Brain pericyte (primary cell): ENCODE data around the gene AFAP1.

Source experiments
- DNase-seq: peaks from one replicate; pipeline ENCODE4 v3.0.0-alpha.2; 2012; ENCODE audit warnings: low read depth, low spot score

The AFAP1 gene

DNA sequence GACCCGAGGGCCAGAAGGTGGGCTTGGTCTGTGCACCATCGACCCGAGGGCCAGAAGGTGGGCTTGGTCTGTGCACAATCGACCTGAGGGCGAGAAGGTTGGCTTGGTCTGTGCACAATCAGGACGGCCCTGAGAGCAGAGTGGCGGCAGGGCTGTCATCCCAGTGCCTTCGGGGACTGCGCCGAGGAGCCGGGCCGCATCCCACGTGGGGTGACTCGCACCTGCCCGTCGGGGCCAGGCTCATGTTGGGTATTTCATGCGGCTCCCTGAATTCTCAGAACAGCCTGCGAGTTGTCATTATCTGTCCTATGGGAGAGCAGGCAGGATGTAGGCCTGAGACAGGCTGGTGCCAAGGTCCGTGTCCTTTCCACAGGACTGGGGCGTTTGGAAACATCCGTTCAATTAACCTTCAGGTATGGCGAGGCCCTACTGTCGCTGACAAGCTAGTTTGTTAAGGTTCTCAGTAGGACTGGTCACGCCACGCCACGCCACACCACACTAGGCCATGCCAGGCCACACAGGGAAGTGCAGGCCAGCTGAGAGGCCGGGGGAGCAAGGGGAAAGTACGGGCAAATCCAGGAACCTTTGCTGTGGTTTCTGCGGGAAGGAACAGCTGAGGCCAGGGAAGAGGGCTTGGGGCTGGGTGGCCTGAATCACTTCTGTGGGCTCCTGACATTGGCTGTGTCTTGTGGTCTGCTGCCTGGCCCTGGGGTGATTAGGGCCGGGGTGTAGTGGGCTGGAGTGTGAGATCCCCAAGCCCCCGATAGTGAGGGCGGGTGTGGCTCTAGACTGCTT lies 182.9 kb downstream of the AFAP1 start:
- no peak for DNase-seq

DNA sequence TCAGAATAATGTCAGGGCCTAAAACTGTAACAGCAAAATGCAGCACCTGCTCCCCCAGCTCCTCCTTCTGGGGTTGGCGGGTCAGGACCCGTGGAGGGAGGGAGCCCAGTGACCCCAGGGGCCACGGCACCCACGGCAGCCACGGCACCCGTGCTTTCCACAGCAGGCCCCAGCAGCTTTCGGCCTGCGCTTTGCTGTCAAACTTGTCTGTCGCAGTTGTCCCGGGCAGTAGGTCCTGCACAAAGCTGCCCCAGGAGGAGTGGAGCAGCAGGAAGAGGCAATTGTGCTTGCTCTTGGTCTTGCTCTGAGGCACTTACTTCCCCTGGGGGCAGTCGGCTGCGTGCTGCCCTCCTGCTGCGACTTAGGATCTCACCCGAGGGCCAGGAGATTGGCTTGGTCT lies 183.6 kb downstream of the AFAP1 start:
- no peak for DNase-seq

DNA sequence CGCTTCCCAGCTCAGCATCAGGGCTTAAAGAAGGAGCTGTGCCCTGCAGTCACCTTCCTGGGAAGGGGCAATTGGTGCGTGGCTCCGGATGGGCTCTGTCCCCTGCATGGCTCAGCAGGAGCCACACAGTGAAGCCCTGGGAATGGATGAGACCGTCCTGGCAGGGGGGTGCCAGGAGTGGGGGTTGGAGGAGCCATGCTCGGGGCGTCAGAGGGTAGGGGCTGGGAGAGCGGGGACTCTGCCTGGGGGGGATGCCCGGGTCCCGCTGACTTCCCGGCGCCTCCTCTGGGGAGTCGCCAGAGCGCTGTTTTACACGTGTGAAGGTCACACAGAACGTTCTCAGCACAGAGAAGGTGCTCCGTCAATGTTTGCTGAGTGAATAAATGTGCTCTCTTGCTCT lies 184.1 kb downstream of the AFAP1 start:
- no peak for DNase-seq

DNA sequence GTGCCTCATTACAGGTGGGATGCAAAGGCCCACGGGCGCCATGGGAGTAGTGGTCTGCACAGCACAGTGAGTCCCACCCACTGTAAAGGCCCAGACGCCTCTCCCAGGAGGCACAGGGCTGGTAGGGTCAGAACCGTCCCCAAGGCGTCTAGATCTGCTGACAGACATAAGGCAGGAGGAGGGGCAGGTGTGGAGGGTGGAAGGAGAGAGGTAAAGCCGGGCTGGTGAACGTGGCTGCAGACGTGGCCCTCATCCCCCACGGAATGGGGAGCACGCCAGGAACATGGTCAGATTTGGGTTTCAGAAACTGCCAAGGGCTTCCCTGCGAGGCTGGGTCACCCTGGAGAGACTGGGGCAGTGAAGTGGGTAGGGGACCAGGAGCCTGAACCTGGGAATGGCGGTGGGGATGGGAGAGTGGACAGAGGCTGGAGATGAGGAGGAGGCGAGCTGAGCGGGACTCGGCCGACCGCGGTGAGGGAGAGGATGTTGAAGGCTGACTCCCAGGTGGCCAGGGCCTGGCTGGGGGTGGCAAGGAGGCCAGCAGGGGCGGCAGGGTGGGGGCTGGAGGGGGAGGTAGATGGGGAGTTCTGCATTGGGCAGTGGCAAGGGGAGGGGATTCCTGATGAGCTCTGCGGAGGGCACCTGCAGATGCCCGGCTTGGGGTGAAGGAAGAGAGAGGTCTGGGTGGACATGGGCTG lies 184.9 kb downstream of the AFAP1 start:
- no peak for DNase-seq

DNA sequence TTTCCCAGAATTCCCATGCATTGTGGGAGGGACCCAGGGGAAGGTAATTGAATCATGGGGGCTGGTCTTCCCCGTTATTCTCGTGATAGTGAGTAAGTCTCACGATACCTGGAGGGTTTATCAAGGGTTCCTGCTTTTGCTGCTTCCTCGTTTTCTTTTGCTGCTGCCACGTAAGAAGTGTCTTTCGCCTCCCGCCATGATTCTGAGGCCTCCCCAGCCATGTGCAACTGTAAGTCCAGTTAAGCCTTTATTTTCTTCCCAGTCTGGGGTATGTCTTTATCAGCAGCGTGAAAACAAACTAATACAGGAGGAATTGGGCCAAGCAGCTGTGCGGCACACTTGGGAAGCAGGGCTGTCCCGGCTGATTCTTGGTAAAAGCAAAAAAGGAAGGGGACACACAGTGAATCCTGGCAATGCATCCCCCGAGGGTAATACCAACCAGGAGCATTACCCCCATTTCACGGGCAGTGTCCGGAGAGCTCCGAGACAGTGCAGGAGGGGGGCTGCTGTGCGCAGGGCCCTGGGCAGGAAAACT lies 185.7 kb downstream of the AFAP1 start:
- no peak for DNase-seq

DNA sequence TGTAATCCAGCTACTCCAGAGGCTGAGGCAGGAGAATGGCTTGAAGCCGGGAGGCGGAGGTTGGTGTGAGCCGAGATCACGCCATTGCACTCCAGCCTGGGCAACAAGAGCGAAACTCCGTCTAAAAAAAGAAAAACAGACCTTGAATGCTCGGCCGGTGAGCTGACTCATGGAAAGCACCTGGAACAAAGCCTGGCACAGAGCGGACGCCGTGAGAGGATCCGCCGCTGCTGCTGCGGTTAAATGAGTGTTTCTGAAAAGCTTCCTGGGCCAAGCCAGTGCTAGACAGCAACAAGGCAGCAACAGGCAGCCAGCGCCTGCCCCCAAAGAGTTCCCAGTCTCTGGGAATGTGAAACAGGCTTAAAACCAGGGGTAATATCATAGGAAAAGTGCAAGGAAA lies 186.4 kb downstream of the AFAP1 start:
- DNase-seq = no peak

DNA sequence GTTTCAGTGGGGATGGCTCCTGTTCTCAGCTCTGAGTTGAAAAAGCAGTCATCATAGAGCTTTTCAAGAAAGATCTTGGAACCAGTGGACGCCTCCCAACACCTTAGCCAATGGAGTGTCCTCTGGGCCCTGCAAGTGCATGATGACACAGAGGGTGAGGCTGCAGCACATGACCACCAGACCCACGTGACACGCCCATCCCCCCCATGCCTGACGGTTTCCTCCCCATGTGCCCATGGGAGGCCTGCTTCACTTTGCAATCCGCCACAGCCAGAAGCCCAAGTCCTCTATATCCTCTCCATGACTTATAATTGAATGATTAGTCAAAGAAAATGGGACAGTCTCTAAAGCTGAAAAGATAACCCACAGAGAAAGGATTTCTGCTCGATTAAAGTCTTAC lies 187.0 kb downstream of the AFAP1 start:
- no peak for DNase-seq

DNA sequence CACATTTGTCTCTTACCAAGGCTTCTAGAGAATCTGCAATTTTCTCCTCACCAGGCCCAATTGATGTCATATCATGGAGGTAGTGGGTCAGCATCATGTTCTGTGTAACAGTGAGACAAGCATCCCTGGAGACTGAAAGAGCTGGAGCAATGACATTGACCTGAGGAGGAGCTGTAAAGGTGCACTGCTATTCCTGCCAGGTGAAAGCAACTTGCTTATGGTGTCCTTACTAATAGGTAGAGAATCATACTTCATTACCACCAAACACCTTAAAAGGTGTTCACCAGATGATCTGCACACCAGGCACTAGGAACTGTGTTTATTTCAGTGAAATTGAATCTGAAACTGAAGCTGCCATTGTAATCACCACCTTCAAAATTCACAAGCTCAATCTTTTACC lies 188.7 kb downstream of the AFAP1 start:
- no peak for DNase-seq

DNA sequence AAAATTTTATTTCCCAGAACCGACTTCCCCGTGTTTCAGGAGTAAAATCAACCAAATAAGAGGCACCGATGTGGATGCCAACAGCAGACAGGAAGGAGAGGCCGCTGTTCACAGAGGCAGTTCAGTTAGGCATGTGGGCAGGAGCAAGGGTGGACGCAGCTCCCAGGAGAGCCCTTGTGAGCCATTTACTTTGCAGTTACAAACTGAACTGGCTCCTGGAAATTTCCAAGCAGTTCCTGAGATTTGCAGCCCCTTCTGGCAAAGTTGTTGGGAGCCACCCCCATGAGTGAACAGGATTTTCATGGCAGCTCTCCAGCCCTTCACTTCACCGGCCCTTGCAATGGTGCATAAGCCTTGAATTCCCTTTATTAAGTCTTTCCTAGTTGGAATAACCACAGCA lies 189.1 kb downstream of the AFAP1 start:
- no peak for DNase-seq

DNA sequence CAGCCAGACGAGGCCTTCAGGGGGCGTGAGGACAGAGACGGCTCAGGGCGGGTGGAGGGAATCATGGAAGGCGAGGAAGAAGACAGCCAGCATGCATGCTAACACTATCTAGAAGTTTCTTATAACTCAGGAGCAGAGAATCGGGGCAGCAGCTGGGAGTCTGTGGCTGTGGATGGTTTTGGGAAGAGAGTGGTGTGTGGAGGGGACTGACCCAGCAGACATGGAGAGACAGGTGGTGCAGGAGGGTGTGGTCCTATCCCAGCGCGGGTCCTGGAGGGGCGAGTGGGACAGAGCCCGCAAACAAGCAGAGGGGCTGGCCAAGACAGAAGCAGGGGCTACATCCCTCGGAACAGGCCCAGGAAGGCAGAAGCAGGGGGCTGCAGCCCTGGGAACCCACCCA lies 192.1 kb downstream of the AFAP1 start:
- no peak for DNase-seq

DNA sequence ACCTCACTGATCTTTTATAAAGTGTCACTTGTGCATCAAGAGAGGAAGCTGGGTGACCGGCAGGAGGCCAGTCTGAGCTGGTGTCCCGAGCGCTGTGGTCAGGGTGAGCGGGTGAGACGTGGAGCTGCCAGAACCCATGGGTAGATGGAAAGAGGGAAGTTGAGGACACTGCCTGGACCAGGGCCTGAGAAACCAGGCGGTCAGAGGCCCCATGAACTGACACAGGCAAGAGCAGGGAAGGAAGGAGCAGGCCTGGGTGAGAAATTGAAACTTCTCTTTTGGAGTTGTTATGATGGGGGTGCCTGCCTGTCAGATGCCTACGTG lies 192.6 kb downstream of the AFAP1 start:
- no peak for DNase-seq

DNA sequence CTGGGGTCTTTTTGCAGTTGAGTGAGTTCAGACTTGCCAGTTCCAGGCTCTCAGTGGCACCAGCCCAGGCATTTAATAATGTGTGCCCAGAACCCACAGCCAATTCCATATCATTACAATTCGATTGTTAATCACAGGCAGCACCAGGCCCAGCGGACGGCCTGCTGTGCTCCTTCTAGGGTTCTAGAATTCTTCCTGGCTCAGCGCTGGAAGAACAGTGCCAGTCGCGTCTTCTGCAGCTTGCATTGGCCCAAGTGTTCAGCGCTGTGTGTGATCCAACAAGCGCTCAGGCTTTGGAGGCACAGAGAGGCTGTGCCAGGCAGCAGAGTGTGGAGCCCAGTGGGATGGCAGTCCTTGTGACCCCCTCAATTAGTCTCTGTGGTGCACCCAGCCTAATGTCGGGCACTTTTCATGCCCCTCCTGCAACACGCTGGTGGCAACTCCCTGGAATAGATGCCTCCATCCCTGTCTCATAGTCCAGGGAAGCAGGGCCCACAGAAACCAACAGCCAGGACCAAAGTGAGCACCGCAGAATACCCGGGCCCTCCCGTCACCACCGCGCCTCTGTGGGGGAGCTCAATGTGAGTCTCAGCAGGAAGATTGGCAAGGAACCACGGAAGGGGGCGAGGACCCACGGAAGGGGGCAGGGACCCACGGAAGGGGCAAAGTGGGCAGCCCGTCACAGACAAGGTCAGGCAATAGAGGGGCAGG lies 193.2 kb downstream of the AFAP1 start:
- no peak for DNase-seq

DNA sequence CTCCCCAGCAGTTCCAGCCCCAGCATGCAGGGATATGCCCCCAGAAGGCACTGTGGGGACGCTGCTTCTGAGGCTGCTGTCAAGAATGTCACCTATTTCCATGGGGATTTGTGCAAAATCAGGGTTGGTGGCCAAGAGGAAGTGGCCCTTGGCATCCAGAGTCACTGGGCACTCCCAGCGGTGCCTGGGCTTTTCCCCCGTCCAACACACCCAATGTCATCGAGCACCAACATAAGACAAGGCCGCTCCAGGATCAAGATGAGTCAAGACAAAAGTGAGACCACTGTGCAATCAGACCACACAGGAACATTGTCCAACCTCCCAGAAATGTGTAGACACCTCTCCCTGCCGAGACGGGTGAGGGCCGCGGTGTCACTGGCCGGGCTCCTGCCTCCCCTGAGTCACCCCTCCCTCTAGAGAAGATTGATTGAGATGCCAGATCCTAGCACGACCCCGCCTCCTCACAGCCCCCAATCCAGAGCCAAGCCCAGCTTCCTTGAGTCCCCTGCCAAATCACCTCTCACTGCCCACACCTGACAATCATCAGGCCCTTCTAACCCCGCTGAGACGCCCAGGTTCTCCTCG lies 194.3 kb downstream of the AFAP1 start:
- no peak for DNase-seq

DNA sequence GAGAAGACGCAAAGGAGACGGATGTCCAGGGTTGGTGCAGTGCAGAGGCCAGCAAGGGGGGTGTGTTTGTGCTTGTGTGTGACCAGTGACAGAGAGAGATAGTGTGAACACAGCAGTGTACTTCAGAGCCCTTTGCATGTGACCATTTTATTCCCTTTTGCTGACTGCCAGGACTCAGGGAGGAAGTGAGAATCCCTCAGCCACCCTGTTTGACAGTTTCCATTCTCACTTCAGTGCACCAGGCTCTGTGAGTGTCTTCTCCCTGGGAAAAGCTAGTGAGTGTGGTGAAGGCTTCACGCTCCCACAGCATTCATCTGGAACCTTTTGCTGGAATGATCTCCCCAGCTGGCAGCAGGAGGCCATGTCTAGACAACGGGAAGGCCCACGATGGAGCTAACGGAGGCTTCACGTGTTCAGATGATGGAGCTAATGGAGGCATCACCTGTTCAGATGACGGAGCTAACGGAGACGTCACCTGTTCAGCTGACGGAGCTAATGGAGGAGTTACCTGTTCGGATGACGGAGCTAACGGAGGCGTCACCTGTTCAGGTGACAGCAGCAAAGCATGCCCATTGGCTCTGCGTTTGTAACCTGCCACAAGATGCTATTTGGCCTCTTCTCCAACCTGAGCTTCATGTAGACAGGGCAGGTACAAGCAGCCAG lies 195.4 kb downstream of the AFAP1 start:
- no peak for DNase-seq

DNA sequence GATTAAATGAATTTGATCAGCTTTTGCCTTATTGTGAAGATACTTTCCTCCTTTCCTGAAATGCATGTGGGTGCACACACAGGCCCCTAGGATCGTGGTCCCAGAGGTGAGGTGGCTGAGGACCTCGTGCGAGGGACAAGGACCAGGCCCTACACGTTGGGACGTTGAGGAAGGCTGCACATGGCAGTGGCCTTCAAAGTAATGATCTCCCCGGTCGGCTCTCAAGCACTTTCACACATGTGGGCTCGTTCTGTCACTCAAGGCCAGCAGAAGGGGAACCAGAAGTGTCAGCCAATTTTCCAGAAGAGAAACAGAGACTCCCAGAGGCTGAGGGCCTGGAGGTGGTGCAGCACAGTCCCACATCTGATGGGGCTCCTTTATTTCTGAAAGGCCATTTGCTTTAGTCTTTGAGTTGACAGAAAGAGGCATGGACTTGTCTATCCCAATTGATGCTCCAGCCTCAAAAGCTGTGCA lies 196.8 kb downstream of the AFAP1 start:
- DNase-seq = no peak

DNA sequence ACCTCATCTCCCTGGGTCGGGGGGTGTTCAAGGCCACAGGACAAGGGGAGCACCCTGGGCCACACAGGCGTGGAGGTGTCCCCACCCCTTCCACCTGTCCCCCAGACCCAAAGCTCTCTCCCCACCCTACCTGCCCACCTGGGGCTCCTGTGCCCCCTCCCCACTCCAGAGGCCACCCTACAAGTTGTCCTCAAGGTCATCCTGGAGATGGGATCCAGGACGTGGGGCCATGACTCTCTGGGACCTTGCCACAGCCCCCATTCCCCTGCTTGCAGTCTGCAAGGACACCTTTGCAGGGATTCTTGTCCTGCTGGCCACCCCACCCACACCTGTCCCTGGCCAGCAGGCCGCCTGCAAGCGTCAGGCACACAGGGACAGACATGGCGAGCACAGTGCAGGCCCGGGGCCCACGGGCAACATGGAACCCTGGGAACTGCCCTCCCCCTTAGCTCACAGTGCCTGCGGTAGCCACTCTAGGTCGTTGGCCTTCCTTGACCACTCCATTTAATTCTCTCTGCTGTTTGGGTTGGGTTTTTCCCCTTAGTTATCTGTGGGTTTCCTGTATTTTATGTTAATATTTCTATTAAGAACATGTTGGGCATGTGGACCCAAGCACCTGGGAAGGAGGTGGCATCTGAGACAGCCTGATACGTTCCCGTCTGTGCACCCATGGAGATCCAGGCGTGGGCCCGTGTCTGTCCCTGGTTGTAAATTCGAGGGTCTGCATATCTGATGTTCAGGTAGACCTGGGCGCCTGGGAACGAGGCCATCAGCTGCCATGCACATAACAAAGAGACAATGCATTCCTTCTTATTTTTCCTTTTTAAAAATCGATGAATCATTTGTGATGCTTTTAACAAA lies 197.5 kb downstream of the AFAP1 start:
- DNase-seq = no peak

DNA sequence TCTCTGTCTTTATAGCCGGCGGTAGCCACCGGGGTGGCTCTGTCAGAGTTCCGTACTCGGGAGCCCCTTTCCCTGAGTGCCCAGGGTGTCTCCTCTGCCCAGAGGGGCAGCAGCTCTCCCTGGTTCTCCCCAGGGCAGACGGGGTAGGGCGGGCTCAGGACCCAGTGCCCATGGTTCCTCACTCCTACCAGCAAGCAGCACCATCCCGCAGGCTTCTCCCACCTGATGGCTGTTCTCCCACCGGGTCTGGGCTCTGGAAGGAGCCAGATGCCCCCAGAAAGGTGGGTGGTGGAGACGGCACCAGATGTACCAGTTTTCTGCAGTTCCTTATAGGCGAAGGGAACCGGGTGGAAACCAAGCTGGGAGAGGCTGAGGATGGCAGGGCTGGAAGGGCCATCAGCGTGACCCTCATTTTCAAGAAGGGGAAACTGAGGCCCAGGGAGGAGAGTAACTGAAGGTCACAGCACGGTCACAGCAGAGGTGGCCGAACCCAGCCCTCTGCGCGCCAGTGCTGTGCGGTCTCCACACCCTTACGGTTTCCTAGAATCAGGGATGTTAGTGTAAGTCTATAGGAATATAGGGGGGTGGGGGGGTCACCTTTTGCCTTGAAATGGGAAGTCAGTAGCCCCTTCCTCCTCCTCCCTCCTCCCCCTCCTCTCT lies 198.7 kb downstream of the AFAP1 start:
- DNase-seq = no peak

DNA sequence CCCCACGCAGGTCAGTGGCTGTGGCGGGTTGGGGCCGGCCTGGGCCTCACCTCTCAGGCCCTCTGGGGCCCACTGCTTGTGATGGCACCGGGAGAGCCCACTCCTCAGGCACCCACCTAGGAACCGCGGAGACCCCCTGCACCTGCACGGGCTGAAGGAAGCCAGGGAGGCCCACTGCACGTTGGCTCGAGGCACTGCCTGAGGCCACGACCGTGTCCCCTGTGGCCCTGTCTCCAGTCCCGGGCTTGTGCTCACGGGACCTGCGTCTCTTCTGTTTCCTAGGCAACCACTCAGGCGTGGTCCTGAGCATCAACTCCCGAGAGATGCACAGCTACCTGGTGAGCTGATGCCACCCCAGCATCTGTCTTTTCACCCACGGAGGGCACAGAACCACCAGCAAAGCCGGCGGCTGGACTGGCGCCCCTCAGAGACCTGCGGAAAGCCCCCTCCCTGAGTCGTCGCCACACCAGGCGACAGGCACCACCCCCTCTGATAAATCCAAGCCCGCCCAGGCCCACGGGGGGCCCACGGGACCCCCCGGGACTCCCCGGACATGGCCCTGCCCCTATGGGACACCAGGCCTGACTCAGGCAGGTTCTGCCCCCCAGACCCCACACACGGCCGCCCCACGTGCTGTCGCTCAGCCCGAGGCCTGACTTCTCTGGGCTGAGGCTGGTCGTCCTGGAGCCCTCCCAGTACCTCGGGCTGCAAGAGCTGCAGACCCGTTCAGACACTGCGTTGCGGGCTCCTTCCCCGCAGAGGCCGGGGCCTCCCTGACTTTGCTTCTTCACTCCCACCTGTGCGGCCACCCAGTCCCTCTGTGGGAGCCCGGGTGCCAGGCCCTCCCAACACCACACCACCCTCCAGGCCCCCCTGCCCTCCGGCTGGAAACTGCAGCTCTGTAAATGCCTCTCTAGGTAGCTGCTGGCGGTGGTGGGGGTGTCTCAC lies 199.5 kb downstream of the AFAP1 start:
- DNase-seq = no peak
